ENCODE data around the gene IMPA2. TPM values are rescaled to one million over a fixed set of nuclear protein-coding genes. Genes with fewer than 3 reads are reported as not detected.

Gene IMPA2
- total and polyA plus RNA-seq, 2 of the 13 experiments (the other 11 are each of a cell fraction or from before 2014, with no cell fraction given), result 37.8 to 71.8 TPM

GRCh38 chr18:11992096-11992790 lies 10.9 kb downstream of the IMPA2 start:
- BruUV-seq (replicated peaks), result no TSS peak
- Histone ChIP-seq H2AFZ (ENCODE audit: low read length) (no peak overlapping the region), H3K4me1 (ENCODE audit: insufficient read depth, low read length) (peaks cover 99% of the 10 kb centered on the region), H3K36me3 (replicated peaks in 1 of 2; ENCODE audit: control insufficient read depth in 1 of 2, insufficient read depth in 2 of 2, low read length in 2 of 2) (peaks cover 0 to 3% of the 10 kb centered on the region in 2 experiments; a peak in 3 of 5 replicates), H3K27me3 (ENCODE audit: control insufficient read depth in 1 of 2, insufficient read depth in 2 of 2, low read length in 2 of 2) (no peaks in the 10 kb centered on the region), H3K27ac (ENCODE audit: extremely low read length, insufficient read depth, low read length) (no peak overlapping the region), H3K9ac (ENCODE audit: insufficient read depth, low read depth, low read length) (no peak overlapping the region), H3K4me3 (replicated peaks in 1 of 3; ENCODE audit: insufficient read depth in 1 of 3, low read depth in 2 of 3, low read length in 3 of 3) (no peak overlapping the region), H4K20me1 (ENCODE audit: insufficient read depth, low read length) (peaks cover 3% of the 10 kb centered on the region; the same call in 1 of the 2 replicates), H3K9me3 (ENCODE audit: low read length) (no peaks in the 10 kb centered on the region), H3K4me2 (ENCODE audit: low read depth, low read length) (no peak overlapping the region), H3K79me2 (ENCODE audit: insufficient read depth, low read length) (peaks cover 34% of the 10 kb centered on the region)
- intact Hi-C loops (cut with micrococcal nuclease; ENCODE audit: unreplicated experiment) (loop anchor here (10.0 kb wide), 1 partner anchor 137 kb away; the partner anchor contains the start of gene CHMP1B), in situ Hi-C loops (cut with HindIII; ENCODE audit: extremely low pct_ligation_motif_present, low pct_unique_long_range_greater_than_20kb) (no loop called here)
- FAIRE-seq, result no peak
- ChIA-PET POLR2A (interaction anchor here (3.3 to 12.8 kb wide), 2 partner anchors 11 to 46 kb away, joined by 41 to 328 read pairs; partner anchors contain the start of gene IMPA2), CTCF (ENCODE audit: low intra/inter-chr PET ratio, low total read pairs) (no interaction called here)
- TF ChIP-seq, protein P1, sequence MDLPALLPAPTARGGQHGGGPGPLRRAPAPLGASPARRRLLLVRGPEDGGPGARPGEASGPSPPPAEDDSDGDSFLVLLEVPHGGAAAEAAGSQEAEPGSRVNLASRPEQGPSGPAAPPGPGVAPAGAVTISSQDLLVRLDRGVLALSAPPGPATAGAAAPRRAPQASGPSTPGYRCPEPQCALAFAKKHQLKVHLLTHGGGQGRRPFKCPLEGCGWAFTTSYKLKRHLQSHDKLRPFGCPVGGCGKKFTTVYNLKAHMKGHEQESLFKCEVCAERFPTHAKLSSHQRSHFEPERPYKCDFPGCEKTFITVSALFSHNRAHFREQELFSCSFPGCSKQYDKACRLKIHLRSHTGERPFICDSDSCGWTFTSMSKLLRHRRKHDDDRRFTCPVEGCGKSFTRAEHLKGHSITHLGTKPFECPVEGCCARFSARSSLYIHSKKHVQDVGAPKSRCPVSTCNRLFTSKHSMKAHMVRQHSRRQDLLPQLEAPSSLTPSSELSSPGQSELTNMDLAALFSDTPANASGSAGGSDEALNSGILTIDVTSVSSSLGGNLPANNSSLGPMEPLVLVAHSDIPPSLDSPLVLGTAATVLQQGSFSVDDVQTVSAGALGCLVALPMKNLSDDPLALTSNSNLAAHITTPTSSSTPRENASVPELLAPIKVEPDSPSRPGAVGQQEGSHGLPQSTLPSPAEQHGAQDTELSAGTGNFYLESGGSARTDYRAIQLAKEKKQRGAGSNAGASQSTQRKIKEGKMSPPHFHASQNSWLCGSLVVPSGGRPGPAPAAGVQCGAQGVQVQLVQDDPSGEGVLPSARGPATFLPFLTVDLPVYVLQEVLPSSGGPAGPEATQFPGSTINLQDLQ (CRISPR knock-in tag; IDR thresholded peaks at IDR 0.05), result no peak
- no peak for TF ChIP-seq RORA (CRISPR knock-in tag; IDR thresholded peaks at IDR 0.05)
- DNase-seq (ENCODE audit: low spot score), result no peak
- 87% methylated on average over 12 of the region's 12 CpGs for WGBS (ENCODE audit: low lambda C conversion rate)
- no peak for ATAC-seq

Measured in HepG2 (cell line).